Adrenal gland (tissue), 5 donors: ENCODE results near the gene KEAP1.

Source experiments
- CTCF ChIP-seq, 6 experiments: fragments of 450-650 bp in 4 of 6; fragments of 200-600 bp in 2 of 6; sonication (generic) in 1 of 6; IDR thresholded peaks; 1 replicate in 5 of 6; 2 replicates in 1 of 6; pipeline versions ENCODE4 v1.5.1 to v1.8.0; 2016 to 2021; ENCODE audit warnings: antibody characterized with exemption in 6 of 6, mild to moderate bottlenecking in 2 of 6, moderate library complexity in 1 of 6
- POLR2A ChIP-seq, 2 donors: fragments of 450-650 bp; IDR thresholded peaks; one replicate each; pipeline ENCODE4 v1.6.1; 2017; ENCODE audit warnings: antibody characterized with exemption in 2 of 2, mild to moderate bottlenecking in 2 of 2, moderate library complexity in 1 of 2
- donor health status: DM: no; HTN: no; CAD: no.

- no peak for TF ChIP-seq CTCF (IDR thresholded peaks at IDR 0.05)
- no peak for TF ChIP-seq POLR2A (IDR thresholded peaks at IDR 0.05)
These were observed 49.4 kb upstream of the KEAP1 start for GRCh38 chr19:10552510-10553053.
